HG03060 (cell line): ENCODE measurements around the gene SFI1.

Source experiments
- ATAC-seq: cut with Tn5 transposase; IDR thresholded peaks from one replicate; pipeline ENCODE4 v1.9.1; 2021; ENCODE audit warnings: low read depth, moderate number of reproducible peaks; ENCODE audit not compliant: unreplicated experiment

The SFI1 gene

DNA sequence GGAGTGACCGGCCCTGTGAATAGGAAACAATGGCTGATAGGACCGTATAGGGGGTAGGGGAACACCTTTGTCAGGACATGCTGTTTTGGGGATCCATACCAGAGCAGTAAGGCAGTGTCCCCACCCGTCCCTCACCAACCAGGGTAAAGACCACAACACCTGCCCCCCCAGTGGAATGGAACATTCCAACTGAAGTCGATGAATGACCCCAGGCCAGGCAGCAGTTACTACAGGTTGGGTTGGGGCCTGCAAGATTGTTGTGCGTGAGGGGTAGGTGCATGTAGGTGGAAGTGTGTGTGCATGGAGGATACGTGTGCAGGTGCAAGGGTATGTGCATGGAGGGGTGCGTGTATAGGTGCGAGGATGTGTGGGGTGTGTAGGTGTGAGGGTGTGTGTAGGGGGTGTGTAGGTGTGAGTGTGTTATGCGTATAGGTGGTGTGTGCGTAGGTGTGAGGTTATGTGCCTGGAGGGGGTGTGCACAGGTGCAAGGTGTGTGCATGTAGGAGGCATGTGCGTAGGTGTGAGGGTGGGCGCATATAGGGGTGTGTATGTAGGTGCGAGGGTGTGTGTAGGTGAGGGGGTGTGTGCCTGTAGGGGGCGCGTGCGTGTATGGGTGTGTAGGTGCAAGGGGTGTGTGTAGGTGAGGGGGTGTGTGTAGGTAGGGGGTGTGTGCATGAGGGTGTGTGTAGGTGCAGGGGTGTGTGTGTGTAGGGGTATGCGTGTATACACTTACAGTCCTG is 132.8 kb downstream of the SFI1 start:
- no peak for ATAC-seq

DNA sequence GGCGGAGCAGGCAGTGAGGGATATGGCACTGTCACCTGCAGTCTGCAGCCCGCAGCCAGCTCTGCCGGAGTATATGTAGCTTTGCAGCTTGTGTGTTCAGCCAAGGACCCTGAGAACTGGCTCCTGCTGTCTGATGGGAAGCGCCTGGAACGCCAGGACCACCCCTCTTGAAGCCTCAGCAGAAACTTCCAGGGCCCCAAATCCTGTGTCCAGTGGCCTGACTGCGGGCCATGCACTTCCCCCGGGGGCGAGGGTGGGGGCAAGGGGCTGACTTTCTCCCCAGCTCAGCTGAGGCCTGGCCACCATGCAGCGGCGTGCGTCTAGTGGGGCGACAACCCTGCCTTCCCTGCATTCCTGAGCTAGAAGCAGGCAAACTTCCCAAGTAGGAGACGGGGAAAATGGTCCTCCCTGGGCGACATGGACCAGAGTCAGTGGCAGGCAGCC is 133.4 kb downstream of the SFI1 start:
- no peak for ATAC-seq

DNA sequence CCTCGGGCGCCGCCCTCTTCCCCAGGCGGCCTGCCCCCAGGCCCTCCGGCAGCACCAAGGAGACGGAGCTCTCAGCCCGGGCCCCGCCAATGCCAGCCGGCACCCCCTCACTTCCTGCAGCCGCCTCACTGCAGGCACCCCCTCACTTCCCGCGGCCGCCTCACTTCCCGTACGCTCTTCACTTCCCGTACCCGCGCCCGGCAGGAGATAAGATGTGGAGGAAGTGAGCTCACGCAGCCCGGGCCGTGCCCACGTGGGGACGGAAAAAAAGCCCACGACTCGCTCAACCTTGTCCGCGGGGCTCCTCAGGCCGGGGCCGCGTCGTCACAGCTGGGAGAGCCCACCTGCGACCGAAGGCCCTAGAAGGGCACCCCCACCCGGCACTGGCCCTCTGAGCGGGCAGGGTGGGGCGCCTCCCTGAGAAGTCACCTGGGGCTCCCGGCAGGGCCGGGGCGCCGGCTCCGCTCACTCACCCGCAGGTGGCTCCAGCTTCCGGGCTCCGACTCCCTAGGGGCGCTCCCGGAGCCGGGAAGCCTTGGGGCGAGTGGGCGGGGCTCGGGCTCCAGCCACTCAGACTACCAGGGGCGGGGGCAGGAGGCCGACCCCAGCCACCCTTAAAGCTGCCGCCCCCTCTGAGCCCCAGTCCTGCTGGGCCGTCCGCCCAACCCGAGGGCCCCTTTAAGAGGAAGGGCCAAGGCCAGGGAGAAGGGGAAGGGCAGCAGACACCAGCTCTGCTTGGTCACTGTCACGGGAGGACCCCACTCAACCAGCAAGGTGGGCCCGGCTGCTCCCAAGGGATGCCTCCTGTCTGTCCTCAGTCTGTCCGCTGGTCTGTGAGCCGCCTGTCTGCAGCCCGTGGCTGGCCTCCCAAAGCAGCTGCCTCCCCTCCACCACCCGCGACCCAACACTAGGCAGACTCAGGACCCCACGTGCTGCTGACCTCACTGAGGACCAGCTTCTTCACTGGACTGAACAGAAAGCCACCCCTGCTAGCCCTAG is 134.3 kb downstream of the SFI1 start:
- peak; percentile 48 for ATAC-seq

DNA sequence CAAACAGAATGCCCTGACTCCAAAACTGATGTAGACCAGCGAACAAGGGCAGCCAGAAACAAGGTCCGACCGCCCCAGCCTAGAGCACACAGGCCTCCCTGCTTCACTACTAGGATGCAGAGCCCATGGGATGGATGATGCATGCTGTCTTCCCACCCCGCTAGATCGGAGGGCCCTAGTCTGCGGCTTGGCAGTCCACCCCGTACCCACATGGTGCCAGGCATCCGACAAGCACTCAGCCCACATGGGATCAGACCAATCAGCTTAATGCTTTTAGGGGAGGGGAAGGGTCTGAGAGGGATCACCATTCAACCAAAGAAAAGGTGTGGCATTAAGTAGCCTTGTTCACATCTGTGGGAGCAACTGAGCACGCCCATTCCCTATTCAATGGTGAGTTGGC is 135.1 kb downstream of the SFI1 start:
- ATAC-seq, result no peak

DNA sequence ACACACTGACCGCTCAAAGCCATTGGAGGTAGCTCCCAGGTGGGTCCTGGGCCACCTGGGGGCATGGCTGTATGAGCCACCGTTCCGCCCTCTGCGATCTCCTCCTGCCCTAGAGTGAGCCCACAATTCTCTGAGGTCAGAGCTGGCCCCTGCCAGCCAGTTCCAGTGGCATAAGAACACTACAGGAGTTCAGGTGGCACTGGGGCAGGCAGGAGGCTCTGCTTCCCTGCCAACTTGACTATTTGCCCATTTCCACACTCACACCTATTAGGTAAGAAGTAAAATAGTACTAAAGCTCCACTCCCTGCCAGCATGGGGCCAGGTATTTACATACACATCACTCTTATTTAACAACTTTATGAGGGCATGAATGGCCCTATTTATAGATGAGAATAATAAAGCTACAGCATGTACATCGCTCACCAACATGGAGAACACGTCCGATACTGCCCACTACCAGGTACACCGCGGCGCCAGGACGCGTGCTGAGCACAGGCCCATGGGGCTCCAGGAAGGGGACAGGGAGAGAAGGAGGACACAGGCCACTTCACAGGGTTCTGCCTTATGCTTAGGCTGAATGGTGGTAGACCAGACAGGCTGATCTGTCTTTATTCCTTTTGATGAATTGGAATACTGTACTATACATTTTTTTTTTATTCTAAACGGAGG is 139.4 kb downstream of the SFI1 start:
- ATAC-seq, result no peak

DNA sequence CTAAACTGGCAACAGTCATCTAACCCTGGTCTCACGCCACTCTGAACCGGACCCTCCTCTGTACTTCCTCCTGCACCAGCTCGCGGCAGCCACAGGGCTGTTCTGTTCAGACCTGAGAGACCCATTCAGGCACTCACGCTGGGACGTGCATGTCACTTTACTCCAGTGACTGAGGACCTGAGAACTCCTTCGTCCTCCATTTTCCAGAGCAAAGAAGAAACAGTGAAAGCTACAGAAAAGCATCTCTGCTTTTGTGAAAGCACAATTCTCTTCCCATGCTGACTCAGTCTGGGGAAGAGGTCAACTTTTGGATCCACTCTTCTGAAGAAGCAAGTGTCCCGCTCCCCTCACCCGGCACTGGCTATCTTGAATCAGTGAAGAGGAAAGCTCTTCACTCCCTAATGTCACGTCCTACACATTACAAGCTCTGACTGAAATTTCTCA is 141.1 kb downstream of the SFI1 start:
- no peak for ATAC-seq

DNA sequence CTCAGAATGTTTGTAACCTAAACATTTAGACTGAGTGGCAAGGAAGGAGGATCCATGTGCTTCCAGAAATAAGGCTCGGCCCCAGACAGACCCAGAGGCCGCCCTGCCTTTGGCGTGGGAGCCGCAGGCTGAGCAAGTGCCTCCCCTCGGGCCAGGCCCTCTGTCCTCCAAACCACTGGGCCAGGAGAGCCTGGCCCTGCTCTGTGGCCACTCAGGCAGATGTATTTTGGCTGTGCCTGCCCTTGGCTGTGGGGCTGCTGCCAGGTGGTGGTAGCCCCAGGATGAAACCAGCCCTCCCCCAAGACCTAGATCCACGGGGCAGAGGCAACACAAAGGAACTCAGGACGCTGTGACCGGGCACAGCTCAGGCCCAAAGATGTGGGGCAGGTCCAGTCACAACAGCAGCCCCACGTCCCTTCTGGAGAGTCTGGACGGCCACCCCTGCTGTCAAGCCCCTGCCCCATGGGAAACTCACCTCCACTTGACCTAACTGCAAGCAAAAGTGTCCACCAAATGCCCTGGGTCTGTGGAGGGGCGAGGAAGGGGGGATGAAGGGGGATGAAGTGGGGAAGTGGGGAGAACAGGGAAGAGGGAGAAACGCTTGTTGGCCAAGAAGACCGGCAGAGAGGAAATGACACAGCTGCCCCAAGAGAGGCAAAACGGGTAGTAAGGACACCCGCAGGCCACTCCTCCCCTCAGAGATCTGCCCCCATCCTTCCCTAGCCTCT is 141.7 kb downstream of the SFI1 start:
- no peak for ATAC-seq

DNA sequence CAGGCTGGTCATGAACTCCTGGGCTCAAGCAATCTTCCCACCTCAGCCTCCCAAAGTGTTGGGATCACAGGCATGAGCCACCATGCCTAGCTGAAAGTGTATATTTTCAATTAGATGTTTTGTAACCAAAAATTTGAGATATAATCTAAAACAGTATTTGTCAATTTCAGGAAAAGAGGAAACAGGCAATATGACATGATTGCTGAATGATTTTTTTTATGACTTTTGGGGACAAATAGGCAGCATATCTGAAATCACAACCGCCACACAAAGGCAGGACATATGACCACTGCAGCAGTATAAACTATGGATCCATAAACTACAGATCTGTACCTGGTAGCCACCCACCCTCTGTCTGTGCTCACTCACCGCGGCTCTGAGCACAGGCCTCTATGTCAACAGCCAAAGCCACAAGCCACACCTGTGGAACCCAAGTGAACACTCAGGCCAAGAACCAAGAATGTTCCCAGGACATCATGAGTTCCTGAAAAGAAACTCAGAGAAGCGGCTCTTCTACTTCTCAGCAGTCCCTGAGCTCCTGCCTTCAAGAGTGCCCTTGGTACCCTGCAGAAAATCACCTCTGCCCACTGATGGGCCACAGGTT is 143.2 kb downstream of the SFI1 start:
- no peak for ATAC-seq

DNA sequence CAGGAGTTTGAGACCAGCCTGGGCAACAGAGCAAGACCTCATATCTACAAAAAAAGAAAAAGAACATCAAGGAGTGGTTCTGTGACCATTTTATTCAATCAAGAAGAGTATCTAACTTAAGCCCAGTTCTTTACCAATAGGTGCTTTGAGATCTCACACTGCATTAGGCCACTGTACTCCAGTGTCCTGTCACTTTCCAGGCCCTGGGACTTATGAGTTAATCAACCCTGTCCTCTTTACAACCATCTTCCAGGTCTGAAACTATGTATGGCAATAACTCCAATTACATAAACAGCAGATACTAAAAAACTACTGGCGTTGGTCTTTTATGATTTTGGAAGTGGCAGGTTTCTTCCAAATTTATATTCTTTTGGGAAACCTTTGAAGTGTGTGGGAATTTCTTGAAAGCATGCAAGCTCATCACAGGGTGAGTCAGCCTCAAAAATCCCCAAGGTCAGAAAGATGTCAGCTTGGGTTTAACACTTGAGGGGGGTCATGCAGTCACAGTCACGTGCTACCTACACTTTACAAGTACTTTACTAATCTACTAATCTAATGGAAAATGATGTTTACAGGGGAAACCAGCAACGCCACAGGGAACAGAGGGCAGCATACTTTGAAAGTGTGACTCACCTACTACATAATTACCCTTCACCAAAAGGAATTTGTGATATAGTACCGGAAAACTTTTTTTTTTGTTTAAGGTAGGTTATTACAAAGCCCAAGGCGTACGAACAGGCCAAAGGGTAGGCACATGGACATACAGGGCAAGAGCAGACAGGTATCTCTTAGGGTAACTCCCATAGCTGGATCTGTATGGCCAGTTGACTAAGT is 150.1 kb downstream of the SFI1 start:
- no peak for ATAC-seq

DNA sequence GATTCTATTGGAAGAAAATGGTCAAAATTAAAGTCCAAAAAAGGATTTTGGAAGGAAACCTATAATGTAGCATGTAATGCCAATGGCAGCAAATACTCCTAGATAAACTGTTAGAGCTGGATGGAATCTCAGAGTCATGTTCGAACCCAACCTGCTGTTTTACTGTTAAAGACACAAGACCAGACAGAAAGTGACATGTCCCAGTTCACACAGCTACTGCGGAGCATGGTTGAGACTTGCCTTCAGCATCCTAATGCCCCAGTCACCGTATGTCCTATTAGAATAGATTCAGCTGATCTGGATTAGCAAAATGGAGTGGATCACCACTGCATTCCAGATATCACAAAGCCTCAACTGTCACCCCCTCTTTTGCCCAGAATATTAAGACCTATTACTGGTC is 150.7 kb downstream of the SFI1 start:
- no peak for ATAC-seq

DNA sequence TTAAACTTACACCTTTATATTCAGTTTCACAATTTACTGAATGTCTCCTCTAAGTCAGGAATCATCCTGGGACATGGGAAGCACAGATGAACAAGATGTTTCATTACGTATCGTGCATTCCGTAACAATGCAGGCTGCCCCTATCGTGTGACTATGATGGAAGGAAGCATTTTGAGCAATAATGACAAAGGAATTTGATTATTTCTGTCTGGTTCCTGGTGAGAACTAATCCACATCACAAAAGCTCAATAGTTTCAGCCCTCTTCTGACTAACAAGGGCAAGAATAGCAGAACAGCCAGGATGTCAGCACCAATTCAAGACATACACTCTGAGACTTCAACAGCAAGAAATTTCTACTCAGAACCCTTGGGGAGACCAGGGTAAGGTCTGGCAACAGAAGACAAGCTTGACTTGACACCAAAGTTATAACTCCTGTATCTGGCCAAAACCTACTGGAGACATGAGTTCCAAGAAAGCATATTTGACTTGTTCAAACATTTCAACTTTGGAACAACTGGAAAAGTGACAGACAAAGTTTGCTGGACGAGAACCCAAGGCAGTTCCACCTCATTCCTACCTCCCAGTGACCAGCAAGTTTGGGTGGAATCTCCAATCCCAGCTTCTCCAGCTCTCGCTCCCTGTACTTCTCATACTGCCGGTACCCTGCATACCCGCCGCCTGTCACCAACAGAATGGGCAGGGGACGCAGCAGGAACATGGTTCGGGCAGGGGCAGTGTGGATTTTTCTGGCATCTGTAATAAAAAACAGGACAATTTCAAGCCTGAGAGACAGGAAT is 151.4 kb downstream of the SFI1 start:
- no peak for ATAC-seq

DNA sequence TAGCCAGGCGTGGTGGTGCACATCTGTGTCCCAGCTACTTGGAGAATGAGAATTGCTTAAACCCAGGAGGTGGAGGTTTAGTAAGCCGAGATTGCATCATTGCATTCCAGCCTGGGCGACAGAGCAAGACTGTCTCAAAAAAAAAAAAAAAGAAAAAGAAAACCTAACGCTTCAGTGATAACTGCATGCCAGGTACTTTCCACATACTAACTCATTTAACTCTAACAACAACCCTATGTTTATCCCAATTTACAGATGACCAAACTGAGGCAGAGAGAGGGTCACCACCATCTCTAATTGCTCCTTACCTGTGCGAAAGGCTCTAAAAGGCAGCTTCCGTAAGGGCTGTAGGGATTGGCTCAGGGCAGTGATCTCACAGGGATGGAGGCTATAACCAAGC is 154.1 kb downstream of the SFI1 start:
- ATAC-seq, result no peak

DNA sequence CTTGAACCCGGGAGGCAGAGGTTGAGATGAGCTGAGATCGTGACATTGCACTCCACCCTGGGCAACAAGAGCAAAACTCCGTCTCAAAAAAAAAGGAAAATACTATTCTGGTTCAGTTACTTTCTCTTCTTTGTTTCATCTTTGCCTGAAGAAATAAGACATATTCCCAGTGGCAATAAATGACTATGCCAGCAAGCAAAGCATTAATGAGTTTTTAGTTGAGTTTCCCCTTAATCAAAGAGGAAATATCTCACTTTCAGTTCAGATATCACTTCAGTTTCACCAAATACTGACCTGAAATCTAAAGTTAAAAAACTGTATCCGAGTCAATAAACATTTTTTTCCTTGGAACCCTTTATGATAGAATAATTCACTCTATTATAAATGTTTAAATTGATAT is 155.3 kb downstream of the SFI1 start:
- ATAC-seq, result no peak

DNA sequence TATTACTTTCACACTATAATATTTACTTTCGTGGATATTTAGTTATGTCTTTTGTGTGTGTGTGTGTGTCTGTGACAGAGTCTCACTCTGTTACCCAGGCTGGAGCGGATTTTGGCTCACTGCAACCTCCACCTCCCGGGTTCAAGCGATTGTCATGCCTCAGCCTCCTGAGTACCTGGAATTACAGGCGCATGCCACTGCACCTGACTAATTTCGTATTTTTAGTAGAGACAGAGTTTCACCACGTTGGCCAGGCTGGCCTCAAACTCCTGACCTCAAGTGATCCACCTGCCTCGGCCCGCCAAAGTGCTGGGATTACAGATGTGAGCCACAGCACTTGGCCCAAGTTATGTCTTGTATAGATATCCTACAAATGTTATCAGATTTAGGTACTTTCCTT is 155.8 kb downstream of the SFI1 start:
- ATAC-seq, result no peak

DNA sequence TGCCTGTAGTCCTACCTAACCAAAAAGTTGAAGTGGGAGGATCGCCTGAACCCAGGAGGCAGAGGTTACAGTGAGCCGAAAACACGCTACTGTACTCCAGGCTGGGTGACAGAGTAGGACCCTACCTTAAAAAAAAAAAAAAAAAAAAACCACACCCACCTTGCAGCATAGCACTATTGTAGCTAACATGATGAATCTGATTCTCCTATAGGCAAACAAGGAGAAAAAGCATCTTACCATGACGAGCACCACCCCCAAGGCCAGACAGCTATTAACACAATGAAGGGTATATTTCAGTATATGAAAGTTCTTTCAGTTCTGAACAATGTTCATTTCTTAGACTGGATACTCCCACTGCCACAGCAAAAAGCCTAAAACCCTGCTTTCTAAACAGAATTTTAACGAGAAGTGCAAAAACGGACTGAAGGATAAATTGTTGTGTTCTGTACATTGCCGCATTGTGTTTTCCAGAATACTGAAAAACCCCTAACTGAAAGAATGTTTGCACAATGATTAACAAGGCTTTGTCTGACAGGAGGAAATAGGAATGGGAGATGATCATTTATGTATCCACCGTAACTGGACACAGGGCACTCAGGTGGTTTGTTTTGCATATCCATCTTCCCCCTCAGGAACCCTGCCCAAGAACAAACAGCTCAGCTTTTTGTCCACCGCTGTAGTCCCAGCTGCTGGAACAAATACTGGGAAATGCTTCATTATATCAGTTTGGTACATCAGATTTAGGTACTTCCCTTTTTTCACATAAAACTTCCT is 156.8 kb downstream of the SFI1 start:
- ATAC-seq, result no peak

DNA sequence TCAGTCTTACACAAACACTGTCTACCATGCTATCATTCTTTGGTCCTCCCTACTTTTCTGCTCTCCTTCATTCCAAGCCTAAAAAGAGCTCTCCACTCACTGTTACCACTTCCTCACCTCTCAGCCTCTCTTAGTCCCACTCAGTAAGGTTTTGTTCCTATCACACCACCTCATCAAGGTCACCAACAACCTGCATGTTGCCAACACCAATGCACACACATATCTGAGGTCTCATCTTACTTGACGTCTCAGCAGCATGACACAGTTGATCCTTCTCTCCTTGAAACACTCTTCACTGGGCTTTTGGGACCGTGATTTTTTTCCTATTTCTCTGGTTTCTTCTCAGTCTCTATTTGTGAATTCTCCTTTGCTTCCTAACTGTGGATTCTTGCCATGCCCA is 157.6 kb downstream of the SFI1 start:
- no peak for ATAC-seq

DNA sequence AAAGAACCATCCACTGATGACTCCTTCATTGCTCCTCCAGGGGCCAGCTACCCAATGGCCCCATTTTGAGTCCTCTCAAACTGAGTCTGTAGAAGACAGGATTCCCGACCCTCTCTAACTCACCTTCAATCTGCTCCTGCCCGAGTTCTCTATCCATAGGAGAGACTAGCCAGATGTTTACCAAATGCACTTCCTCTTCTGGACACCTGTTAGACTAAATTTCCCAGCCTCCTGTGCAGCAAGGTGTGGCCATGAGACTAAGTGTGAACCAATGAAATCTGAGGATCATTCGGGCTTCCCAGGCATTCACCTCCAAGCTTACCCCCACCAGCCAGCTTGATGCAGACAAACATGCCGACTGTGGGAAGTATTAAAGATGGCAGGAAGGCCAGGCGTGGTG is 158.1 kb downstream of the SFI1 start:
- ATAC-seq, result no peak

DNA sequence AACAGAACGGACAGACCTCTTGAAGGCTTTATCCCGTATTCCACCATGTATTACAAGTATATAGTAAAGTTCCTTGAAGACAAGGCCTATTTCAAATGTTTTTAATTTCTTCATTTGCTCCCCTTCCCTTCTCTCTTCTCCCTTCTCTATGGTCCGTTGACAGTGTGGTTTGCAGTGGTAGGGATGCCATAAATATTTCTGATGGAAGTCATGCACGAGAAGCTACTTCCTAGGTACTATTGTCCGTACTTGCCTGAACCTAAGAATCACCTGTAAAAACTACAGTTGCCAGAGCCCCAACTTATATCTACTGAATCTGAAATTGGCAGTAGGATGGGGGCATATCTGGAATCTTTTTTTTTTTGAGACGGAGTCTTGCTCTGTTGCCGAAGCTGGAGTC is 162.9 kb downstream of the SFI1 start:
- no peak for ATAC-seq
